GM19468 (cell line): Measurements from ENCODE around the gene CCSER1.

Experiments
- ATAC-seq: cut with Tn5 transposase; IDR thresholded peaks from one replicate; pipeline ENCODE4 v1.9.1; 2021; ENCODE audit warnings: mild to moderate bottlenecking, moderate library complexity, moderate number of reproducible peaks; ENCODE audit not compliant: unreplicated experiment; ENCODE audit errors: extremely low read depth

The CCSER1 gene

GRCh38 chr4:90528551-90528950 lies 401.4 kb downstream of the CCSER1 start:
- no peak for ATAC-seq

- no peak for ATAC-seq
Measured at GRCh38 chr4:90536408-90536807, 409.2 kb downstream of the CCSER1 start.

- ATAC-seq = no peak
Measured at GRCh38 chr4:90537491-90537890, 410.3 kb downstream of the CCSER1 start.

GRCh38 chr4:90540536-90540935 lies 413.3 kb downstream of the CCSER1 start:
- ATAC-seq = no peak

GRCh38 chr4:90542216-90542615 lies 415.0 kb downstream of the CCSER1 start:
- no peak for ATAC-seq

- no peak for ATAC-seq
Measured at GRCh38 chr4:90543419-90544170, 416.4 kb downstream of the CCSER1 start.

GRCh38 chr4:90544532-90545045 lies 417.4 kb downstream of the CCSER1 start:
- ATAC-seq = no peak

GRCh38 chr4:90545380-90545779 lies 418.2 kb downstream of the CCSER1 start:
- ATAC-seq = no peak

GRCh38 chr4:90546114-90546513 lies 418.9 kb downstream of the CCSER1 start:
- ATAC-seq = peak; percentile 31

GRCh38 chr4:90570615-90571014 lies 443.4 kb downstream of the CCSER1 start:
- no peak for ATAC-seq

- no peak for ATAC-seq
Measured at GRCh38 chr4:90572996-90573395, 445.8 kb downstream of the CCSER1 start.

GRCh38 chr4:90575371-90575770 lies 448.2 kb downstream of the CCSER1 start:
- no peak for ATAC-seq

- ATAC-seq = no peak
Measured at GRCh38 chr4:90580326-90580725, 453.1 kb downstream of the CCSER1 start.

- ATAC-seq = no peak
Measured at GRCh38 chr4:90582087-90582486, 454.9 kb downstream of the CCSER1 start.

- ATAC-seq = no peak
Measured at GRCh38 chr4:90584051-90584450, 456.9 kb downstream of the CCSER1 start.

GRCh38 chr4:90585961-90586360 lies 458.8 kb downstream of the CCSER1 start:
- no peak for ATAC-seq

- no peak for ATAC-seq
Measured at GRCh38 chr4:90586799-90587198, 459.6 kb downstream of the CCSER1 start.

- no peak for ATAC-seq
Measured at GRCh38 chr4:90597927-90598326, 470.7 kb downstream of the CCSER1 start.

GRCh38 chr4:90598741-90599140 lies 471.5 kb downstream of the CCSER1 start:
- ATAC-seq = no peak

GRCh38 chr4:90602726-90603125 lies 475.5 kb downstream of the CCSER1 start:
- no peak for ATAC-seq

- ATAC-seq = no peak
Measured at GRCh38 chr4:90603540-90603939, 476.3 kb downstream of the CCSER1 start.

GRCh38 chr4:90606781-90607180 lies 479.6 kb downstream of the CCSER1 start:
- no peak for ATAC-seq
